ENCODE measurements around the gene ZNF862.
"Not testable (repeated sequence)": the region's sequence is repeated elsewhere in the genome, so short reads cannot be mapped to it uniquely, and the experiment has no call there.

The ZNF862 gene

DNA sequence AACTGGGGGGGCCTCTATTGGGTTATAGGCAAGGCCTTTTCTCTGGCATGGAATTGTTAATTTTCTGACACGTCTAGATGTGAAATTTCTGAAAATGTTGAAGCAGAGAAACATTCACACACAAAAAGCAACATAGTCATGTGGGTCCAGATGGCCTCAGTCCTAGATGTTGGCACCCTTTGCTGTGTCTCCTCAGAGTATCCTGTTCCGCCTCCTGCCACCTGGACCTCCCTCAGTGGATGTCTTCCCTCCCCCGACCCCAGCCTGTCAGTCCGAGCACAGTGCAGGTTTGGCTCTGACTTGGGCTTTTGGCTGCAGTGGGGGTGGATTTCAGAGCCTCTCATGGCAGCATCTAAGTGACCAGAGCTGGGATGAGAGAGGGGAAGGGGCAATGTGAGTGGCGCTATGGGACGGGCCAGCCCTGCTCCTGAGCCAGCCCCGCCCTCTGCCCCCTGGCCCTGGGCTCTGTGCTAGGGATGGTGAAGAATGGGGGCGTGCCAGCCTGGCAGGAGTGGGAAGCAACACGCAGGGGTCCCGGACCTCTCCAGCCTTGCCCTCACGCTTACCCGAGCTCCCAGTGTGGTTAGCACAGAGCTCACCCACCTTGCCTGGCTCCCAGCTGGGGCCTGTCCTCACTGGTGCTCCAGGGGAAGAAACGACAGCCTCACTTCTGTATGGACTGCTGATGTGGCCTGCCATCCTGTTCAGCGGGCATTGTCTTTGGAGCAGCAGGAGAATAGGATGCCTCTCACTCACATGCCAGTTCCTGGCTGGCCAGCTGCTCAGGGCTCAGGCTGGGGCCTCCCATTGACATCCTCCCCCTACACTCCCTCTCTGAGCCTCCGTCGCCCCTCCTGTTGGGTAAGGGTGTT, 41.8 kb downstream of the ZNF862 start:
- DNase-seq (ENCODE audit: low read depth in 2 of 2): no peak

DNA sequence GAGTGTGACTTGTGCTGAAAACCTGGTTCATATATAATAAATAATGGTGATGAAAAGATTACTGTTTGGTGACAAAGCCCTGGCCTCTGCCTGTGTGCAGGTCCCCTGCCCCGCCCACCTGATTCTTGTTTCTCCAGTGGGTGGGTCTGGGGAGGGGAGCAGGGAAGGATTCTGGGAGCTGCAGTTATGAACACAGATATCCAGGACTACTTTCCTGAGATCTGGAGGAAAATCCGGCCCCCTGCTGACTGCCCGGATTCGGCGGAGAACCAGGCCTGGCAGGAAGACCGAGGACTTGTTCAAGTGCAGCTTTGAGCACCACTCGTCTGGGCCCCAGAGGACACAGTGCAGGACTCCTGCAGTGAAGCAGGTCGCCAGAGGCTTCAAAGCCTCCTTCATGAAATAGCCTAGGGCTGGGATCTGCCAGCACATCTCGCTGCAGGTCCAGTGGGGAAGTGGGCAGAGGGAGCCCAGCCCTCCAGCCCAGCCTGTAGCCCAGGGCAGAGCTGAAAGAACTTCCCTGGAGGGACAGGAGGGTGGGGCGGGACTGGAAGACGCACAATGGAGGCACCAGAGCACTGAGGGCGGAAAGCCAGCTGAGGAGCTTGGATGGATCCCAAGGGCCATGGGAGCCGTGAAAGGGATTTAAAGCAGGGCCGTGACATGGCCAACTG, 42.6 kb downstream of the ZNF862 start:
- DNase-seq (ENCODE audit: low read depth in 2 of 2): no peak

DNA sequence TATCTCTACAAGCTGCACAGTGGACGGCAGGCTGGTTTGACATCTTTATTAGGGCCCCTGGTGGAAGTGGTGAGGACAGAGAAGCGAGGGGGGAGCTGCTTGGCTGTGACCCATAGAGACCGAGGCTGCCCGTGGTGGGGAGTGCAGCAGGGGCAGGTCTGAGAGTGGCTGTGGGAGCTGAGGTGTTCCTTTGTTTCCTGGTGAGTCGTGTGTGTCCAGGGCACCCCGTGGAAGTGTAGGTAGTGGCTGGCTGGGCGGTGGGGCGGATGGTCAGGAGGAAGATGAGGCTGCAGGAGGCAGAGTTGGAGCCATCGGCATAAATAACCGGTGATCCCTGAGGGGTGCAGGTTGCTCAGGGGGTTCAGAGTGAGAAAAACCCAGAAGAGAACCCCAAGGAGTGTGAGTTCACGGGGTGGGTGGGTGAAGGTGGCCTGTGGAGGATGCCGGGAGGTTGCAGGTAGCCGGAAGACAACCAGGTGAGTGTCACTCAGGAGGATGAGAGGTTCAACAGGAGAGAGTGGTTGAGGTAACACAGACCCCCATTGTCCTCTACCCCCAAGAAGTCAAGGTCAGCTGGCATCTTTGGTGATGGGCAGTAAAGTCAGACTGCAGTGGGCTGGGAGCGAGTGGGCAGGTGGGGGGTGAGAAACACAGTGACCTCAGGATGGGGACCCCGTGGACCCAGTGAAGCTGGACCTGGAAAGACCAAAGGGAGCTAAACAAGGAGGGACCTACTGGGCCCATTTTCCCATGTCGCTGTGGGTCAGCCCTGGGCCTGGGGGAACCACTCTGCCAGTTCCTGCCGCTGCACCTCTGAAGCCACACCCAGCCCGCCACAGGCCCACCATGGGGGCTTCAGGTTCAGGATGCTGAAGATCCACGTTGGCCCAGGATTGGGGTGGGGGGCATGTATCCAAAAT, 43.4 kb downstream of the ZNF862 start:
- DNase-seq (ENCODE audit: low read depth in 2 of 2): no peak

DNA sequence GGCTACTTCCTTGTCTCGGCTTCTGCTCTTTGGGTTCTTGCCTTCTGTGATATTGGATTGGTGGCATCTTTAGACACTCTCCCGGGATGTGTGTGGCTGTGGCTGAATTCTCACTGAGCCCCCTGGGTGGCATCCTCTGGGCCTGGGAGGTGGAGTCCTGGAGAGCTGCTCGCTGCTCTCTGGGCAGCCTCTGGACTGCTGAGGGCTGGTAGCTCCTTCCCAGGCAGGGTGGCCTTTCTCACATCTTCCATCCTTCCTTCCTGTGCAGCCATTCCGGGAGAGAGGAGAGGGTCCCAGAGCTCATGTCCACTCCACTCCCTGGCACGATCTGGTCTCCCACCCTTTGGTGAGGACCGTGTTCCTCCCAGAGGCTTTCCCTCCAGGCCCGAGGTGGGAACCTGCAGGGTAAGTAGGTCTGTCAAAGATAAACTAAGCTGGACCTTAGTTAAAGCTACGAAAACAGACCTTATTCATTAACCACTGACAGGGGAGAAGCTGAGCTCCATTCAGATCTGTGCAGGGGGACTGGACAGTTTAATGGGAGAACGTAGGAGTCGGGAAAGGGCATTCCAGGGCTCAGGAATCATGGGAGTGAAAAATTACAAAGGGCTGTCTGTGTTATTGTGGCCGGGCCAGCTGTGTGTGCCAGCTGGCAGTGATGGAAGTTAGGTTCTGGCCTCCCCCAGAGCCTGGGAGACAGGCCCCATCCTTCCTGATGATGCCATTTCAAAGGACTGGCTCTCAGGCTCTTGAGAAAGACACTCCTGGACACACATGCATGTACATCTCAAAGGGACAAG, 44.3 kb downstream of the ZNF862 start:
- no peak for DNase-seq (ENCODE audit: low read depth in 2 of 2)

DNA sequence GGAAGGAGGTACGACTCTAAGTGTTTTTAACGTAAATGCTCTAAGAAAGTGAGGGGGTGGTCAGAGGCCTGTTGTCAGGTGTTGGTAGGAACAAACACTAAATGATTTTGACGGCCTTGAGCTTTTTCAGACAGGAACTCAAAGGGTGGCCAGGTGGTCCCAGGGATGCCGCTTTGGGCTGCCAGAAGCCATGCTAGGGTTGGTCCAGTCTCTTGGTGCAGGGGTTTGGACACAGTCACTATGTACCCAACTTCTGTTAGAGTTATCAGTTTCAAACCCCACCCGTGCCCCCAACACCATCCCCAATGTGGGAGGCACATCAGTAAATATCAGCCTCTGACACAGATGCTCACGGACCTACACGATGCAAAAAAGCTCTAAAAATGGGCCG, 44.9 kb downstream of the ZNF862 start:
- DNase-seq (ENCODE audit: low read depth in 2 of 2): no peak

DNA sequence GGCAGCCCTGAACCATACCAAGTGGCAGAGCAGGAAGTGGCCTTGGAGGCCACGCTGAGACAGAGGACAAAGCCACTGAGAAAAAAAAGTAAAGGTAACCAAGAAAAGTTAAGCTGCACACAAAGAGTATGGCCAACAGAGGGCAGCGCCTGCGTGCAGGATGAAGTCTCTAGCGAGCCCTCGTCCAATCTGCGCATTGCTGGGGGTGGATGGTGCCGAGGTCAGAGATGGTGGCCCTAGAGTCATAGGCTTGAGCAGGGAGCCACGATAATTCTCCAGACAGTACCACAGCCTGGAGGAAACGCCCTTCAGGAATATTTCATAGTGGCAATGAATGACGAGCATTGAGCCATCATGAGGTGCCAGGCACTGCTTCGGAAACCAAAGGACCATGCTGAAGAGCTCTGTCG, 45.3 kb downstream of the ZNF862 start:
- DNase-seq (ENCODE audit: low read depth in 2 of 2): no peak

DNA sequence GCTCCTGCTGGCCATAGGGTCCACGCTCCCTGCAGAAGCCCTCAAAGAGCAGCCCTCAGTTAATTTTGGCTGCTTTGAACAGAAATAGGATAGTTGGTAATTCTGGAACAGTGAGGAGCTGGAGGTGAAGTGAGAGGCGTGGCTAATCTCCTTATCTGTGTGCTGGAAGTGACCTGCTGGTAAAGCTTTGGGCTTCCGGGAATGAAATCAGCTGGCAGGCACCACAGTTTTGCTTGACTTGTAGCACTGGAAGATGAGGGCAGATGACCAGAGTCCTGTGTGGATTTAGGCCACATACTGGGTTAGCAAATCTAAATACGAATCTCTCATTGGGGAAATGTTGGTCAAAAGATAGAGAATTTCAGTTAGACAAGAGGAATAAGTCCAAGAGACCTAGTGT, 45.8 kb downstream of the ZNF862 start:
- no peak for DNase-seq (ENCODE audit: low read depth in 2 of 2)

DNA sequence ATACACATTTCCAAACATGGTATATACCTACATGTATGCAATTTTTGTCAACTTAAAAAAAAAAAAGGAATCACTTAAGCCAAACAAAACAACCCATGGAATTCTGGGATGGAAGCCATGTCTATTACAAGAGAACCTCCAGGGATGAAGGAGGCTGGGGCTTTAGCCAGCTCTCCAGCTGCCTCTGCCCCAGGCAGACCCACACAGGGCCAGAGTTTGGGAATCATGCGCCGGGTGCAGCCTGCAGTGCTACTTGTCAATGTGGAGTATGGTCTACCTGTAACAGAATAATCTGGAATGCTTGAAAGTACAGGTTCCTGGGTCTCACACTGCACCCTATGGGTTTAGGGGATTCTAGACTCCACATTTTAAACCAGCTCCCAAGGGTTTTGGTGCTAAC, 46.4 kb downstream of the ZNF862 start:
- no peak for DNase-seq (ENCODE audit: low read depth in 2 of 2)

DNA sequence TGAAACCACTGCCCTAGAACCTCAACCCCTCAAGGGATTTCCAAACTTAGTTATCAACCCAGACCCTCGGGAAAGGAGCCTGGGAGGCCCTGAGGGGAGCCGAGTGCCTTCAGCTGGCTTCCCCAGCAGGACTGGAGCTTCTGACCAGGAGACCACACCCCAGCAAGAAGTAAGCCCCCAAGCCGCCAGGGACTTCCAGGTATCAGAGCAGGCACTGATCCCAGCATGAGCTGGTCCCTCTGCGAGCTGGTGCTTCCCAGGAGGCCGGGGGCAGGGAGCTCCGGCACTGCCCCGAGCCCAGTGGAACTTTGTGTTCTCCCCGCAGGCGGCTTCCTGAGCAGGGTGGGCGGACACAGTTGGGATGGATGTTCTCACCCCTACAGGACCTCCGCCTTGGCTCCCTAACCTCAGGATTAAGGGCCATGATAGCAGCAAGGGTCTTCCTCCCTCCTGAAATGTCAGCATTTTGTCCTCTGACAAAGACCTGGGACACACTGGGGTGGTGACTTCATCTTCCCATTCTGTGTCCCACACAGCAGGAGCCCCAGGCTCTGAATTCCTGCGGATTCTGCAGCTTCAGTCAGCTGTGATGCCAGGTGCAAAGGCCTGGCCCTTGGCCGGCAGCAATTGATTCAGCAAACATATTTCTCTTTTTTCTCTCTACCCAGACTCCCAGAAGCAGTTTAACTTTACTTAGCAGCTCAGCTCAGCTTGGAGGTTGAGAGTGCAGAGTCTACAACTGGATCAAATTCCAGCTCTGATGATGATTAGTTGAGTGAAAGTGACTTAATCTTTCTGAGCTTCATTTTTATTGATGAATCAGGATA, 47.2 kb downstream of the ZNF862 start:
- no peak for DNase-seq (ENCODE audit: low read depth in 2 of 2)

DNA sequence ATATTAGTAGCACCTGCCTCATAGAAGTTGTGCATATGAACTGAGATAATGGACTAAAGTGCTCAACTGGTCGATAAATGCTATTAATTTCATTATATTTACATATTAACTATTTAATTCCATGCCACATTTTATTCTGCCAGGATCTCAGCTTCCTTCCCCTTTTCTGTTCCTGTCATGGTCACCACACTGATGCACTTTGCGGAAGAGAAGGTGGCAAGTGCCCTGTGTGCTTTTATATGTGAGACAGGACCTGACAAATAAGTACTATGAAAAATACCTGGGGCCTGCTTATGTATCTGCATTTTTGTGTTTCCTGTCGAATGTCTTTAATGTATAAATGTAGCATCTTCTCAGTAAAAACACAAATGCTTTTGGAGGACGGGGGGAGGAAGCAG, 47.8 kb downstream of the ZNF862 start:
- no peak for DNase-seq (ENCODE audit: low read depth in 2 of 2)

DNA sequence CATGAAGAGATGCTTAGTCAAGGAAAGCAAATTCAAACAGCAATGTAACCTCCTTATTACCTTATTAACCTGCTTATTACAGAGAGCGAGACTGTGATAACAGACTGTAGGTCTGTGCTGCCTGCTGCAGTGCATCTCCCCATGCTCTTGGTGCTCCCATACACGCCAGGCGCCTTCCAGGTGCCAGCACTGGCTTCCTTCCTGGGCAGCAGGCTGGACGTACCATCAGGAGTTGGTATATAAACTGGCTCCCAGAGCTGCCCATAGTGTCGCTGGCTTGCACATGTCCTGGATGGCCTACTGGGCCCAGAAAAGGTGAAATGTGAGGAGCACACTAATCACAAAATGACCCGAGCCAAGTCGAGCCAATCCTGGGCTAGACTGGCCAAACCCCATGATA, 49.1 kb downstream of the ZNF862 start:
- no peak for DNase-seq (ENCODE audit: low read depth in 2 of 2)

DNA sequence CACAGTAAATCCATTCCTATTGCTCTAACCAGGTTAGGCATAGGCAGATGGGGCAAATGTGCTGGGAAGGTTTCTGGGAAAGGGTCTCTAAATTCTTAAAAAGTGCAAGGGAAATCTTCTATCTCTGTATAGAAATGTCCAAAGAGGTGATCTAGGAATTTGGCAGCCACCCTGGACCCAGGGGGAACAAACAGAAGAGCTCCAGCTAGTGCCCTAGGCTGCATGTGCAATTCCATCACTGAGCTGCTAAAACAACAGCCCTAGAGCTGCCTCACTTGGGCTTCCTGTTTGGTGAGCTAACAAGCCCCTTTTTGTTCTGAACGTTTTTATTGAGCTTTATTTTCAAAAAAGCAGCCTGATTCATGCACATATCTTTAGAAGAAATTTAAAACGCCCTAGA, 52.5 kb downstream of the ZNF862 start:
- DNase-seq (ENCODE audit: low read depth in 2 of 2): not testable (repeated sequence)

DNA sequence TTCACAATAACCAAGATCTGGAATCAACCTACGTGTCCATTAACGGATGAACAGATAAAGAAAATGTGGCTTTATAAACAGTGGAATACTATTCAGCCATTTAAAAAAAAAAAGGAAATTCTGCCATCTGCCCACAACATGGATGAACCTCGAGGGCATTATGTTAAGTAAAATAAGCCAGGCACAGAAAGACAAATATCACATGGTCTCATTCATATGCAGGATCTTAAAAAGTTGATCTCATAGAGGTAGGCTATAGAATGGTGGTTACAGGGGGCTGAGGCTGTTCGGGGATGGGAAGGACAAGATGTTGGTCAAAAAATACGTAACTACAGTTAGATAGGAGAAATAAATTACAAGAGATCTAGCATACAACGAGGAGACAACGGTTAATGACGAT, 56.8 kb downstream of the ZNF862 start:
- not testable (repeated sequence) for DNase-seq (ENCODE audit: low read depth in 2 of 2)

DNA sequence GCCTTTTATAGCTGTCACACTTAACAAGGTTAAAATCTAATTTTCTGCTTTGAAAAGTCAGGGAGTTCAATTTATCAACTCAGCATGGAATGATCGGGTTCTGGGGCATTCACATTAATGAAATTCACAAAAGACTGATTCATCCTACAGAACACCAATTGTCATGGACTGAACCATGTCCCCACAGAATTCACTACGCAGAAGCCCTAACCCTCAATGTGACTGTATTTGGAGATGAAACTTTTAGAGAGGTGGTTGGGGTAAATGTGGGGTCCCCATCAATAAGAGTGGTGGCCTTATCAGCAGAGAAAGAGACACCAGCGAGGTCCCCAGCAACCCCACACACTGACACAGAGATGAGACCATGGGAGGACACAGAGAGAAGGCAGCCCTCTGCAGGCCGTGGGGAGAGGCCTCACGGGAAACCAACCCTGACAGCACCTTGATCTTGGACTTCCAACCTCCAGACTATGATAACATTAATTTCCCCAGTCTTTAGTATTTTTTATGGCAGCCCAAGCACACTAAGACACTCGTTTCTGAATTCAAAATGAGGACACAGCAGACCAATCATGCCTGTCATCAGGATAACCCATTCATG, 69.7 kb downstream of the ZNF862 start:
- DNase-seq (ENCODE audit: low read depth in 2 of 2): not testable (repeated sequence)

DNA sequence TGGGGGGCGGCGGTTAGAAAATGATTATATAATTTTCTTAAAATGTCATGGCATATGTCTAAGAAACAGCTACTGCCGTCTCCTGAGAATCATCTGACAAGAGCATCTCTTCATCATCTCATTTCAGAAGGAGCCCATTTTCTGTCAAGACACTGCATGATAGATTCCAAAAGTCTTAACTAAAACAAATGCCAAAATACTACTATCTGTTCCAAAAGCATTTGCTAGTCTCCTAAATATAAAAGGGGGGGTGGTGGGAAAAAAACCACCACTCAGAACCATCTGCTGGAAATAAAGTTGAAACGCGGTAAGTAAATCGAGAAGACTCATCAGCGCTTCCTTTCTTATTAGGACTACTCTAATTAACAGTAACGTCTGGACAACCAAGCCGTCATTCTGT, 72.0 kb downstream of the ZNF862 start:
- DNase-seq (ENCODE audit: low read depth in 2 of 2): not testable (repeated sequence)

DNA sequence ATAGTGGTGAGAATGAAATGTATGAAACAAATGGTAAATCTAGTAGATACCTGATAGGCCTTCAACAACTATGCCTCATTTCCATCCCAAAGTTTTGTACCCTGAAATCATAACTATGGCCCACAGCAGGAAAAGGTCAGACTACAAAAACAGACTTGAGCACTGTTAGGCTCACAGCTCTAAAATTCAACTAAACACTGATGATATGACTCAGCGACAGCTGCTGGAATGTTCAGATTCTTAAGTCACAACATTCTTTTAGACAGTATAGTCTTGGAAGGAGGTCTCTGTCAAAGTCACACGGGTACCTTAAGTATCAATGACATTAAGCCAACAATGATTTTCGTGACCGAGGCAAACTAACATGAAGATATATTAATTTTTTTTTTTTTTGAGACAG, 74.0 kb downstream of the ZNF862 start:
- DNase-seq (ENCODE audit: low read depth in 2 of 2): not testable (repeated sequence)

All from stimulated activated CD8-positive, alpha-beta memory T cell treated with anti-CD3 and anti-CD28 coated beads, Interleukin-2, amount 100 ng/mL, for 1 hour (primary cell).